ENCODE measurements around the gene AKT1. TPM values are rescaled to one million over a fixed set of nuclear protein-coding genes. Genes with fewer than 3 reads are reported as not detected.

Gene AKT1
- total and polyA plus RNA-seq, 2 of the 4 experiments (the other 2 are of a cell fraction), result 193 to 221 TPM

GRCh38 chr14:104768437-104769323, 26.9 kb downstream of the AKT1 start (continued):
- TF ChIP-seq BHLHE40 (IDR thresholded peaks at IDR 0.05; ENCODE audit: low read depth, low read length), result no peak

DNA sequence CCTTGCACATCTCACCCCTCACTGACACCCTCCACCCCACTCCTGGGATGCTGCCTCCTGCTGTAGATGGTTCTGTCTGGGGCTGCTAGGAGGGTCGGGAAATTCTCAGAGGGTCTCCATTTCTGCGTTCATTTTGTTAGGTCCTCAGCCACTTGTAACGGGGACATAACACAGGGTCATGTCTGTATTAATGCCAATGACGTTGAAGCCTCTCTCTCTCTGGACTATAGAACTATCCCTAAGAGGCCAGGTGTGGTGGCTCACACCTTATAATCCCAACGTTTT, 28.0 kb downstream of the AKT1 start:
- Histone ChIP-seq H3K56ac (ENCODE audit: extremely low read depth, insufficient read depth, low read length) (no peak overlapping the region), H3K4me2 (ENCODE audit: low read depth, low read length) (no peak overlapping the region), H3K4me1 (ENCODE audit: control insufficient read depth, insufficient read depth, low read length) (peaks cover 5% of the 10 kb centered on the region), H2BK120ac (ENCODE audit: low read depth, low read length) (no peak overlapping the region), H4K91ac (ENCODE audit: insufficient read depth, low read depth, low read length) (no peak overlapping the region), H4K8ac (ENCODE audit: low read depth in 2 of 2, low read length in 2 of 2) (no peak overlapping the region), H2BK15ac (ENCODE audit: low read depth, low read length) (no peak overlapping the region), H2AK9ac (replicated peaks; ENCODE audit: low read depth, low read length, poor library complexity) (no peak overlapping the region), H3K23ac (ENCODE audit: low read depth, low read length) (no peak overlapping the region), H3K9me1 (ENCODE audit: insufficient read depth, low read length) (no peaks in the 10 kb centered on the region), H4K20me1 (ENCODE audit: insufficient read depth, low read length) (peaks cover 14% of the 10 kb centered on the region), H3K9me3 (ENCODE audit: control insufficient read depth, insufficient read depth, low read length) (no peaks in the 10 kb centered on the region; the same call in 1 of the 2 replicates), H2AFZ (replicated peaks; ENCODE audit: low read length, poor library complexity) (no peak overlapping the region), H3K27ac (ENCODE audit: insufficient read depth, low read length) (no peak overlapping the region), H3K9ac (ENCODE audit: low read depth, low read length) (no peak overlapping the region), H2BK20ac (ENCODE audit: low read depth, low read length) (no peak overlapping the region), H3K79me1 (ENCODE audit: low read depth in 1 of 2, low read length in 2 of 2) (peaks cover 0 to 6% of the 10 kb centered on the region in 2 experiments; a peak in 1 of 4 replicates), H4K5ac (ENCODE audit: low read depth, low read length) (no peak overlapping the region), H3K18ac (ENCODE audit: low read depth, low read length) (no peak overlapping the region), H2BK5ac (ENCODE audit: low read depth, low read length, poor library complexity, severe bottlenecking) (no peak overlapping the region), H3K36me3 (ENCODE audit: control insufficient read depth, insufficient read depth, low read length) (peaks cover 23% of the 10 kb centered on the region), H3K27me3 (ENCODE audit: control insufficient read depth, insufficient read depth, low read length) (no peaks in the 10 kb centered on the region), H3K4me3 (ENCODE audit: insufficient read depth, low read depth, low read length) (no peak overlapping the region), H3K4ac (ENCODE audit: low read depth, low read length) (no peak overlapping the region), H3K14ac (replicated peaks; ENCODE audit: low read depth, low read length) (no peak overlapping the region), H2AK5ac (ENCODE audit: low read depth, low read length) (no peak overlapping the region)
- ATAC-seq (ENCODE audit: low read depth) (no peak), DNase-seq (no peak)
- dilution Hi-C loops (cut with HindIII; ENCODE audit: low sequenced_read_pairs, unreplicated experiment) (no loop called here), in situ Hi-C loops (cut with MboI; ENCODE audit: low sequenced_read_pairs) (loop anchor here (5.0 kb wide), 1 partner anchor 55 kb away; no protein-coding TSS in a partner anchor), intact Hi-C loops (cut with micrococcal nuclease) (no loop called here)
- POLR2A ChIA-PET (ENCODE audit: unreplicated experiment), result no interaction called here
- 100% methylated on average over 2 of the region's 5 CpGs; no CpG with 5 or more reads in 1 of the 2 experiments for WGBS, 2 experiments (ENCODE audit: extremely low coverage in 2 of 2, insufficient read length in 1 of 2)
- CTCF ChIA-PET, result no interaction called here
- BruUV-seq (replicated peaks), result no TSS peak
- TF ChIP-seq RCOR1 (IDR thresholded peaks at IDR 0.05; ENCODE audit: insufficient replicate concordance, low read length) (no peak), BHLHE40 (IDR thresholded peaks at IDR 0.05; ENCODE audit: low read depth, low read length) (no peak), MAFK (IDR thresholded peaks at IDR 0.05; ENCODE audit: low read depth, low read length) (no peak), SMC3 (IDR thresholded peaks at IDR 0.05; ENCODE audit: low read depth, low read length) (no peak), MXI1 (IDR thresholded peaks at IDR 0.05; ENCODE audit: borderline replicate concordance, low read depth, low read length) (no peak), FOS (IDR thresholded peaks at IDR 0.05; ENCODE audit: low read depth, low read length) (no peak), MAZ (IDR thresholded peaks at IDR 0.05; ENCODE audit: borderline replicate concordance, low read depth, low read length) (no peak), CHD1 (IDR thresholded peaks at IDR 0.05; ENCODE audit: low read depth, low read length) (no peak), ELK1 (IDR thresholded peaks at IDR 0.05; ENCODE audit: borderline replicate concordance, low read depth, low read length) (no peak), POLR2A (IDR thresholded peaks at IDR 0.05; ENCODE audit: low read depth, low read length) (no peak), RFX5 (IDR thresholded peaks at IDR 0.05; ENCODE audit: low read depth, low read length) (no peak), CEBPB (IDR thresholded peaks at IDR 0.05; ENCODE audit: low read depth, low read length) (no peak), RAD21 (IDR thresholded peaks at IDR 0.05; ENCODE audit: low read length) (no peak)
- TF ChIP-seq, protein P1, sequence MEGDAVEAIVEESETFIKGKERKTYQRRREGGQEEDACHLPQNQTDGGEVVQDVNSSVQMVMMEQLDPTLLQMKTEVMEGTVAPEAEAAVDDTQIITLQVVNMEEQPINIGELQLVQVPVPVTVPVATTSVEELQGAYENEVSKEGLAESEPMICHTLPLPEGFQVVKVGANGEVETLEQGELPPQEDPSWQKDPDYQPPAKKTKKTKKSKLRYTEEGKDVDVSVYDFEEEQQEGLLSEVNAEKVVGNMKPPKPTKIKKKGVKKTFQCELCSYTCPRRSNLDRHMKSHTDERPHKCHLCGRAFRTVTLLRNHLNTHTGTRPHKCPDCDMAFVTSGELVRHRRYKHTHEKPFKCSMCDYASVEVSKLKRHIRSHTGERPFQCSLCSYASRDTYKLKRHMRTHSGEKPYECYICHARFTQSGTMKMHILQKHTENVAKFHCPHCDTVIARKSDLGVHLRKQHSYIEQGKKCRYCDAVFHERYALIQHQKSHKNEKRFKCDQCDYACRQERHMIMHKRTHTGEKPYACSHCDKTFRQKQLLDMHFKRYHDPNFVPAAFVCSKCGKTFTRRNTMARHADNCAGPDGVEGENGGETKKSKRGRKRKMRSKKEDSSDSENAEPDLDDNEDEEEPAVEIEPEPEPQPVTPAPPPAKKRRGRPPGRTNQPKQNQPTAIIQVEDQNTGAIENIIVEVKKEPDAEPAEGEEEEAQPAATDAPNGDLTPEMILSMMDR (conservative IDR thresholded peaks at IDR 0.05; ENCODE audit: low read depth, low read length), result no peak
